Liver (tissue), 9 donors: Measurements from ENCODE around the gene CHRNA4. TPM values are rescaled to one million over a fixed set of nuclear protein-coding genes. Genes with fewer than 3 reads are reported as not detected.

Source experiments
- DNase-seq: peaks from one replicate; pipeline ENCODE4 v3.0.0-alpha.2; 2017; ENCODE audit warnings: low spot score
- H3K27ac ChIP-seq, 2 donors: one replicate each; pipeline ENCODE4 v1.7.0; 2013; ENCODE audit warnings: inconsistent platforms in 2 of 2, low read length in 2 of 2, control low read depth in 1 of 2, low read depth in 1 of 2, mild to moderate bottlenecking in 1 of 2
- H3K27me3 ChIP-seq, 4 donors: one replicate each; pipeline versions ENCODE4 v1.6.1 to v1.7.0; 2013; ENCODE audit warnings: low read length in 3 of 4, inconsistent platforms in 1 of 4, mild to moderate bottlenecking in 1 of 4, moderate library complexity in 1 of 4; ENCODE audit not compliant: control insufficient read depth in 4 of 4, insufficient read depth in 4 of 4
- H3K36me3 ChIP-seq, 4 donors: one replicate each; pipeline versions ENCODE4 v1.6.1 to v1.7.0; 2013; ENCODE audit warnings: low read length in 3 of 4, mild to moderate bottlenecking in 3 of 4, low read depth in 1 of 4, moderate library complexity in 1 of 4; ENCODE audit not compliant: control insufficient read depth in 4 of 4, insufficient read depth in 3 of 4
- H3K4me1 ChIP-seq, 4 donors: one replicate each; pipeline versions ENCODE4 v1.6.1 to v1.7.0; 2013; ENCODE audit warnings: low read length in 3 of 4, mild to moderate bottlenecking in 3 of 4, moderate library complexity in 1 of 4; ENCODE audit not compliant: control insufficient read depth in 4 of 4, insufficient read depth in 4 of 4
- H3K4me3 ChIP-seq, 3 donors: one replicate each; pipeline versions ENCODE4 v1.6.1 to v1.7.0; 2013; ENCODE audit warnings: low read length in 3 of 3, control low read depth in 1 of 3, low read depth in 1 of 3, mild to moderate bottlenecking in 1 of 3
- H3K9ac ChIP-seq, 2 donors: one replicate each; pipeline ENCODE4 v1.7.0; 2013; ENCODE audit warnings: low read length in 2 of 2, mild to moderate bottlenecking in 2 of 2, moderate library complexity in 2 of 2, control low read depth in 1 of 2, low read depth in 1 of 2
- H3K9me3 ChIP-seq, 4 donors: one replicate each; pipeline versions ENCODE4 v1.6.1 to v1.7.0; 2013; ENCODE audit warnings: low read length in 3 of 4; ENCODE audit not compliant: control insufficient read depth in 4 of 4
- CTCF ChIP-seq: fragments of 150-350 bp; IDR thresholded peaks from 2 replicates; pipeline ENCODE4 v1.5.1; 2017; ENCODE audit warnings: improper control_type of control experiment, low read depth, low read length; ENCODE audit not compliant: missing input control
- EGR1 ChIP-seq, 2 donors: IDR thresholded peaks; 2 replicates each; pipeline ENCODE4 v1.6.1; 2016 to 2018; ENCODE audit warnings: antibody characterized with exemption in 2 of 2, low read depth in 2 of 2
- FOXA1 ChIP-seq: IDR thresholded peaks from 2 replicates; pipeline ENCODE4 v1.6.1; 2016; ENCODE audit warnings: antibody characterized with exemption
- HNF4A ChIP-seq, 2 donors: conservative IDR thresholded peaks; 2 replicates each; pipeline ENCODE4 v1.6.1; 2016; ENCODE audit warnings: antibody characterized with exemption in 2 of 2, mild to moderate bottlenecking in 2 of 2
- HNF4G ChIP-seq: IDR thresholded peaks from 2 replicates; pipeline ENCODE4 v1.6.1; 2016; ENCODE audit warnings: antibody characterized with exemption
- JUND ChIP-seq, 2 donors: IDR thresholded peaks; 2 replicates each; pipeline ENCODE4 v1.6.1; 2016; ENCODE audit warnings: antibody characterized with exemption in 2 of 2
- MAX ChIP-seq: IDR thresholded peaks from 2 replicates; pipeline ENCODE4 v1.6.1; 2016; ENCODE audit warnings: antibody characterized with exemption
- NR2F2 ChIP-seq: IDR thresholded peaks from 2 replicates; pipeline ENCODE4 v1.6.1; 2016; ENCODE audit warnings: antibody characterized with exemption
- RAD21 ChIP-seq, 2 donors: IDR thresholded peaks; 2 replicates each; pipeline ENCODE4 v1.6.1; 2016; ENCODE audit warnings: antibody characterized with exemption in 2 of 2, mild to moderate bottlenecking in 2 of 2
- REST ChIP-seq: IDR thresholded peaks from 2 replicates; pipeline ENCODE4 v1.6.1; 2016; ENCODE audit warnings: antibody characterized with exemption, mild to moderate bottlenecking
- RXRA ChIP-seq, 2 donors: IDR thresholded peaks; 2 replicates each; pipeline ENCODE4 v1.6.1; 2017 to 2018; ENCODE audit warnings: antibody characterized with exemption in 2 of 2, mild to moderate bottlenecking in 1 of 2
- SP1 ChIP-seq: IDR thresholded peaks from 2 replicates; pipeline ENCODE4 v1.6.1; 2018; ENCODE audit warnings: antibody characterized with exemption, mild to moderate bottlenecking
- YY1 ChIP-seq: IDR thresholded peaks from 2 replicates; pipeline ENCODE4 v1.6.1; 2016; ENCODE audit warnings: antibody characterized with exemption, mild to moderate bottlenecking
- ZBTB33 ChIP-seq: IDR thresholded peaks from 2 replicates; pipeline ENCODE4 v1.6.1; 2016; ENCODE audit warnings: antibody characterized with exemption
- WGBS: extraction: QIAGEN DNeasy Blood & Tissue Kit; methylation state at CpG from one replicate; pipeline ENCODE4 v1.1.7; 2013; 5-methylcytosine and 5-hydroxymethylcytosine counted together
- polyA plus RNA-seq, 2 donors: library from polyadenylated mRNA; stranded (reverse) in 1 of 2; unstranded in 1 of 2; fragments of 200-250 nt in 1 of 2; fragments of >200 nt in 1 of 2; fragmentation: Nextera tagmentation in 1 of 2; extraction: Ambion mirVana in 1 of 2; gene quantifications; one replicate each; pipeline versions ENCODE4 v1.2.1 to v1.2.3, GENCODE V29; 2013 to 2015
- total RNA-seq, 2 donors: library from RNA; depleted of rRNA; stranded (reverse); fragments of >200 nt; gene quantifications; one replicate each; pipeline ENCODE4 v1.2.3, GENCODE V29; 2014
- TF ChIP-seq, protein P1 (sequence below): IDR thresholded peaks from 2 replicates; pipeline ENCODE4 v1.6.1; 2016; ENCODE audit warnings: antibody characterized with exemption
- donor health status: healthy.
- donor health status: healthy.
- donor health status: healthy.
- donor health status: healthy.
- donor health status: healthy.

Gene CHRNA4
- total and polyA plus RNA-seq, 4 donors: 3.2 to 23.3 (median 6.4) TPM; not detected in 1

DNA sequence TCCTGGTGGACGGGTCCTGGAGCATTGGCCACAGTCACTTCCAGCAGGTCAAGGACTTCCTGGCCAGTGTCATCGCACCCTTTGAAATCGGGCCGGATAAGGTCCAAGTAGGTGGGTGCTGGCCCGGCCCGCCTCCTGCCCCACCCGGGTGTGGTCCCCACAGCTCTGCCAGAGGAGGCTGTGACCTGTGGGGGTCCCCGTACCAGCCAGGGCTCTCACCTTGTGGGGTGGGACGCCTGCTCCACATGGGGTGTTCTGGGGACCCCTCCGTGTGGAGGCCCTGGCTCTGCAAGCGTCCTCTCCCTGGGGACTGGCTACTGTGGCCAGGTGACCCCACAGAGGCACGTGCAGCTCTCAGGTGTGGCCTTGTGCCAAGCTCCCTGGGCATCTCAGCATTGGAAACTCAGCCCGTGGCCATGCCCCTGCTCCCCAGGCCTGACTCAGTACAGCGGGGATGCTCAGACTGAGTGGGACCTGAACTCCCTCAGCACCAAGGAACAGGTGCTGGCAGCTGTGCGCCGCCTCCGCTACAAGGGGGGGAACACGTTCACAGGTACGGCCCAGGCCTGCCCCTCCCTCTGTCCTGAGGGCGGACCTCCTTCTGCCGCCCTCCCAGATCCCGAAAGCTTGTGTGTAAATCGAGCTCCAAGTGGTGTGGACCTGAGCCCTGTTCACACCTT is 53.5 kb downstream of the CHRNA4 start:
- no peak for DNase-seq
- Histone ChIP-seq H3K36me3 (no peaks in the 10 kb centered on the region), H3K9ac (no peak overlapping the region), H3K27ac (no peak overlapping the region), H3K4me3 (no peak overlapping the region), H3K4me1 (no peaks in the 10 kb centered on the region), H3K9me3 (no peaks in the 10 kb centered on the region), H3K27me3 (peaks cover 0 to 8% (median 1%) of the 10 kb centered on the region in 4 donors)
- TF ChIP-seq EGR1 (IDR thresholded peaks at IDR 0.05; ENCODE audit: low read depth in 2 of 2): no peak
- TF ChIP-seq JUND (IDR thresholded peaks at IDR 0.05): no peak
- TF ChIP-seq YY1: no peak
- TF ChIP-seq HNF4G: no peak
- no peak for TF ChIP-seq NR2F2
- TF ChIP-seq ZBTB33: no peak
- TF ChIP-seq RXRA (IDR thresholded peaks at IDR 0.05): no peak
- TF ChIP-seq FOXA1: no peak
- no peak for TF ChIP-seq SP1
- TF ChIP-seq, protein P1, sequence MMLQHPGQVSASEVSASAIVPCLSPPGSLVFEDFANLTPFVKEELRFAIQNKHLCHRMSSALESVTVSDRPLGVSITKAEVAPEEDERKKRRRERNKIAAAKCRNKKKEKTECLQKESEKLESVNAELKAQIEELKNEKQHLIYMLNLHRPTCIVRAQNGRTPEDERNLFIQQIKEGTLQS: no peak
- TF ChIP-seq RAD21 (IDR thresholded peaks at IDR 0.05): no peak
- no peak for TF ChIP-seq CTCF
- no peak for TF ChIP-seq HNF4A (conservative IDR thresholded peaks at IDR 0.05)
- no peak for TF ChIP-seq MAX
- TF ChIP-seq REST: no peak
- 60% methylated on average over 23 of the region's 23 CpGs for WGBS
